Inferior parietal cortex (tissue), 1 donor: ENCODE measurements around the gene METRN.

Source experiments
- DNase-seq: peaks from one replicate; pipeline ENCODE4 v3.0.0-alpha.2; 2016; ENCODE audit errors: extremely low spot score

METRN gene

GRCh38 chr16:677316-678190 is 37.4 kb upstream of the METRN start:
- DNase-seq: no peak

DNA sequence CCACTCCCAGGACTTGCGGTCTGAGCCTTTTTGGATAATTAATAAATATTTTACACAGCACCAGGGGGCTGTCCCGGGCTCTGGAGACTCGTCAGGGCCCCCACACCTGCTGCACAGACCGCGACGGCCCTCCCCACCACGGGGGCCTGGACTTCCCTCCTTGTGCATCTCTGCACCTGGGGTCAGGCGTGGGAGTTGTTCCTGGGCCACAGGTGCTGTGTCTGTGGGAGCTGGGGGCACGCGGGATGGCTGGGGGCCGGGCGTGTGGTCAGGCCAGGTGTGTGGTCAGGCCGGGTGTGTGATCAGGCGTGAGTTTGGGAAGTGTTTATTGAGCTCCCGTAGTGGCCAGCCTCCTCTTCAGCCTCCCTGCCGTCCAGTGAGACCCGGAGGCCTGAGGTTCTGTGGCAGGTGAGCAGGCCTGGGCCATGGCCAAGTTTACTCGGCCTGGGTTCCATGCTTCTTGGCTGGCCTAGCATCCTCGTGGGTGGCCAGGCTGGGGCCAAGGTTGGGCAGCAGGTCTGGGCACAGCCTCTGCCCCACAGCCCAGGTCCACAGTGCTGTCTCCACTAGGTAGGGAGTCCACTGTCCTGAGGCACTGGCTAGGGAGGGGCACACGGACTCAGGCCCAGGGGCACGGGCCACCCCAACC is 36.6 kb upstream of the METRN start:
- no peak for DNase-seq

DNA sequence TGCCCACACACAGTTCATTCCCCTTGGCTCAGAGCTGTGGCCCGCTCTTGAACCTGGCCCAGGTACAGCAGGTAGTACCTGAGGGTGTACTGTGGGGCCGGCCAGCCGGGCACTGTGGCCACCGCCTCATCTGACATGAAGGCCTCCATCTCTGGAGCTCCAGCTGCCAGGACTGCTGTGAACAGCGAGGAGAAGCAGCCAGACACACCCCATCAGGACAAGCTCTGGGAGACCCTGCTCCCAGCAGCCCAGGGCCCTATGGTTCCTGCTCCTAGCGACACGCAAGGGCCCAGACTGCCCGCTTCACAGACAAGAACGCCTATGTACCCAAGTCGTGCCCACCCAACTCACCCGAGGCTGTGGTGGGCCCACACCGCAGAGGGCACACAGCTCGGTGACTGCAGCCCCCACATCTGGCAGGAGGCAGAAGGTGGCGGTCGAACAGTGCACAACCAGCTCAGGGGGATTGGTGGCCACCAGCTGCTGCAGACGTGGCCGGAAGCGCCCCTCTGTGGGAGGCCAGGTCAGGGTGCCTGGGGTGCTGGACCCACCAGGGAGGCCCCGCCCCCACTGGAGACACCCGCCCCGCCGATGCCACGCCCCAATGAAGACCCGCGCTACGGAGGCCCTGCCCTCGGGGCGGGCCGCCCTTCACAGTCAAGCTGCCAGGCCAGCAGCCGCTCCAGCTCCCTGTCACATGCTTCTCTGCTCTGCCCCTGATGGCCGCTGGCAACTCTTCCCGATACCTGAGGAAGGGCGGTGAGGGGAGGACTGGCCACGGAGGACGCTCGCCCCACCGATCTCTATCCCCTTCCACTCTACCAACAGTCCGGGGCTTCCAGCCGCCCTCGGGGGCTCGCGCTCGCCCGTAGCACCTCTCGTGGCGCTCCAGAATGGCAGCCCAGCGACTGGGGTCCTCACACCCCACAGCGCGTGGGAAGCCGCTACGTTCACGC is 35.8 kb upstream of the METRN start:
- DNase-seq: no peak

DNA sequence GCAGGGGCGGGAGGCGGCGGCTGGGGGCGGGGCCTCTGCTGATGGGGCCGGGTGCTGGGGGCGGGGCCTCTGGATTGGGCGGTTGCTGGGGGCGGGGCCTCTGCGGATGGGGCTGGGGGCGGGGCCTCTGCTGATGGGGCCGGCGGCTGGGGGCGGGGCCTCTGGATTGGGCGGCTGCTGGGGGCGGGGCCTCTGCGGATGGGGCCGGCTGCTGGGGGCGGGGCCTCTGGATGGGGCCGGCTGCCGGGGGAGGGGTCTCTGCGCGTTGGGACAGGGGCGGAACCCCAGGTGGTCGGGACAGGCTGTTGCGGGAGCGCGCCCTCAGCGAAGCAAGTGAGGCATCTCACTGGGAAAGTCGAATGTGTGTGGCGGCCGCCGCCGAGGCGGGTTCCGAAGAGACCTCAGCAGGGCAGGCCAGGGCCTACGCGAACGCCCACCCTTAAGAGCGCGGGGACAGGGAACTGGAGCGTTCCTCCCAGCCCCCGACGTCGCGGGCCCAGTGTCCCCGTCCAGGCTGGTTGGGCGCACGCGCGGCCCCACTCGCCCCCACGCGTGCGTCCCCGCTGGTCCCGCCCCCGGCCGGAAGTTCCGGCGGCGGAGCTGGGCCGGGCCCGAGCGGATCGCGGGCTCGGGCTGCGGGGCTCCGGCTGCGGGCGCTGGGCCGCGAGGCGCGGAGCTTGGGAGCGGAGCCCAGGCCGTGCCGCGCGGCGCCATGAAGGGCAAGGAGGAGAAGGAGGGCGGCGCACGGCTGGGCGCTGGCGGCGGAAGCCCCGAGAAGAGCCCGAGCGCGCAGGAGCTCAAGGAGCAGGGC is 34.9 kb upstream of the METRN start, which contains the start of gene STUB1:
Gene STUB1, plus strand, starts transcription at position 597 of the 811 bp plus-strand sequence. Its CDS starts 116 bp downstream, at position 713.
- peak; percentile 75 for DNase-seq

DNA sequence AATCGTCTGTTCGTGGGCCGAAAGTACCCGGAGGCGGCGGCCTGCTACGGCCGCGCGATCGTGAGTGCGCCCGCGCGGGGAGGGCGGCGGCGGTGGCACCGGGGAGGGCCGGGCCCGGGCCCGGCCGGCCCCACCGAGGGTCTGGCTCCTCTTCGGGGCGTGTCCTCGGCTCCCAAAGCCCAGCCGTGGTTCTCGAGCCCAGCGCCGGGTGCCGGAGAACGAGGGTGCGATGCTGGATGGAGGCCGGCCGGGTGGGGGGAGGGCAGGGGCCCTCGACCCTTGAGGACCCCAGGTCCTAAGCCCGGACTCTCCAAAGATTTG is 34.3 kb upstream of the METRN start:
- no peak for DNase-seq

DNA sequence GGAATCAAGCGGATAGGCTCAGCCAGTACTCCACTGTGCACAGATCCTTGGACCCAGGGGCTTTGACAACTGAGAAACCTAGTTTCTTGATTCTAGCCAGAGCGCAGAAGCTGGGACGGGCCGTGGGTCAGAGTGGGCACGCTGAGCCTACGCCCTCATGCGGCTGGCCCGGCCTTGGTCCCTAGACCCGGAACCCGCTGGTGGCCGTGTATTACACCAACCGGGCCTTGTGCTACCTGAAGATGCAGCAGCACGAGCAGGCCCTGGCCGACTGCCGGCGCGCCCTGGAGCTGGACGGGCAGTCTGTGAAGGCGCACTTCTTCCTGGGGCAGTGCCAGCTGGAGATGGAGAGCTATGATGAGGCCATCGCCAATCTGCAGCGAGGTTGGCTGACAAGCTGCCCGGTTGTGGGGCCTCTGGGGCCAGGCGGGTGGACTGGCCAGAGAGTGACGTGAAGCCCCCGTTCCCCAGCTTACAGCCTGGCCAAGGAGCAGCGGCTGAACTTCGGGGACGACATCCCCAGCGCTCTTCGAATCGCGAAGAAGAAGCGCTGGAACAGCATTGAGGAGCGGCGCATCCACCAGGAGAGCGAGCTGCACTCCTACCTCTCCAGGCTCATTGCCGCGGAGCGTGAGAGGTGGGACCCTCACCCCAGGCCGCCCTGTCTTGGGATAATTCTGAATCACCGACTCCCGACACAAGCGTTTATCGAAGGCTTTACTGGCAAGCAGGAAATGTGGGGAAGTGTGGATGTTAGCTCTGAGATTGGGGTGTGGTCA is 33.8 kb upstream of the METRN start:
- no peak for DNase-seq

DNA sequence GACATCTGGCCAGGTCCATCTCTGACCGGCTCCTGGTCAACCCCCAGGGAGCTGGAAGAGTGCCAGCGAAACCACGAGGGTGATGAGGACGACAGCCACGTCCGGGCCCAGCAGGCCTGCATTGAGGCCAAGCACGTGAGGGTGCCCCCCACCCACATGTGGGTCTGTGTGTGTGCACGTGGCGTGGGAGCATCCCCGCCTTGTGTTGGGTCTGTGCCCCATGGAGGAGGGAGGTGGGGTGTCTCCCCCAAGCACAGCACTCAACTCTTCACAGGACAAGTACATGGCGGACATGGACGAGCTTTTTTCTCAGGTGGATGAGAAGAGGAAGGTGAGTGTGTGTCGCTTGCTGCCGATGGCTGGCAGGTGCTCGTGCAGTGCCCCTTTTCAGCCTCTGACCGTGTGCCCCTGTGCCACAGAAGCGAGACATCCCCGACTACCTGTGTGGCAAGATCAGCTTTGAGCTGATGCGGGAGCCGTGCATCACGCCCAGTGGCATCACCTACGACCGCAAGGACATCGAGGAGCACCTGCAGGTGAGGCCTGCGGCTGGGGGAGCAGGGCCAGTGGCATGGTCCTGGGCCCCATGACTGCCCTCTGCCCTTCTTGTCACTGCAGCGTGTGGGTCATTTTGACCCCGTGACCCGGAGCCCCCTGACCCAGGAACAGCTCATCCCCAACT is 33.0 kb upstream of the METRN start:
- DNase-seq: no peak

DNA sequence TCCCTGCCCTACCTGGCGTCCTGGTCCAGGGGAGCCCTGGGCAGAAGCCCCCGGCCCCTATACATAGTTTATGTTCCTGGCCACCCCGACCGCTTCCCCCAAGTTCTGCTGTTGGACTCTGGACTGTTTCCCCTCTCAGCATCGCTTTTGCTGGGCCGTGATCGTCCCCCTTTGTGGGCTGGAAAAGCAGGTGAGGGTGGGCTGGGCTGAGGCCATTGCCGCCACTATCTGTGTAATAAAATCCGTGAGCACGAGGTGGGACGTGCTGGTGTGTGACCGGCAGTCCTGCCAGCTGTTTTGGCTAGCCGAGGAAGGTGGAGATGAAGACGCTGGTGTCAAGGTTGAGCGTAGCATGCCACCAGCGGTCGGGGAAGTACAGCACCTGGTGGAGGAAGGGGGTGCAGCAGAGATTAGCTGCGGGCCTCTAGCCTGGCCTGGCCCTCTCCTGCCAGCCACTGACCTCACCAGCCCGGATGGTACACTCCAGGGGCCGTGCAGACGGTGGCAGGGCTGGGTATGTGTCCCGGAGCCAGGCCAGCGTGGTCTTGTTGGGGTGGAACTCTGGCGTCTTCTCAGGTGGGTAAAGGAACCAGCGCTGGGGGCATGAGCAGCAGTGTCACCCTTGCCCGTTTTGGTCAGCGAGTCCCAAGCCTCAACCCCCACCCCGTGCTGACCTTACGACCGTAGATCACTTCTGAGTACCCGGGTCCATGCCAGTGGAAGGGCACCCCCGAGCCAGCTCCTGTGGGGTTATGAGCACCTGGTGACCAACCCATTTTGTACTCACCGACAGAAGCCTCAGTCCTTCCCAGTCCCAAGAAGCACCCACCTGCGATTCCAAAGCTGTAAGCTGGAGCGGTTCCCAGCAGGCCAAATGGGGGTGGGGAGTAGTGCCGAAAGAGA is 32.2 kb upstream of the METRN start:
- no peak for DNase-seq

DNA sequence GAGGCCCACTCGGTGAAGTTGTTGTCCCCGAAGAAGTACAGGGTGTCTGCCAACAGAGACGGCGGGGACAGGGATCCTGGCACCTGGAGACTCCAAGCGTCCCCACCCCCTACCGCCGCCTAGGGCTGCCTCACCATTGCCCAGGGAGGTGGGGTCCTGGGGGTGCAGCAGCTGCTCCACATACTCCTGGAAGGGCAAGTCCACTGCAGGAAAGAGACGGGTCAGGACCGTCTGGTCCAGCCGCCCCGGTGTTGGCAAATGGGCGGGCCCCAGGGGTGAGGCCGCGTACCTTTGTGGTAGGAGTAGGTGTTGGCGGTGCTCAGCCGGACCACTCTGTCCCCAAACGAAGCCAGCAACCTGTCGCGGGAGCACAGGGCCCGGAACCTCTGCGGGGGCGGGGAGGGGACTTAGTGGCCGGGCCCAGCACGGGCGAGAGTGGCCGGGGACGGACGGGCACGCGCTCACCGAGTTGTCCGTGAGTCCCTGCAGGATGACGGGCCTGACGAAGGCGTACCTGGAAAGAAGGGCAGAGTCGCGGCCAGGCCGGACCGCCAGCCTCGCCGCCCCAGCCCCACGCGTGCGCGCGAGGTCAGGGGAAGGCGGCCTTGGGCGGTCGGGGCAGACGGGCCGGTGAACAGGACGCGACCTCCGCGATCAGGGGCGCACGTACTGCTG is 31.4 kb upstream of the METRN start:
- no peak for DNase-seq

DNA sequence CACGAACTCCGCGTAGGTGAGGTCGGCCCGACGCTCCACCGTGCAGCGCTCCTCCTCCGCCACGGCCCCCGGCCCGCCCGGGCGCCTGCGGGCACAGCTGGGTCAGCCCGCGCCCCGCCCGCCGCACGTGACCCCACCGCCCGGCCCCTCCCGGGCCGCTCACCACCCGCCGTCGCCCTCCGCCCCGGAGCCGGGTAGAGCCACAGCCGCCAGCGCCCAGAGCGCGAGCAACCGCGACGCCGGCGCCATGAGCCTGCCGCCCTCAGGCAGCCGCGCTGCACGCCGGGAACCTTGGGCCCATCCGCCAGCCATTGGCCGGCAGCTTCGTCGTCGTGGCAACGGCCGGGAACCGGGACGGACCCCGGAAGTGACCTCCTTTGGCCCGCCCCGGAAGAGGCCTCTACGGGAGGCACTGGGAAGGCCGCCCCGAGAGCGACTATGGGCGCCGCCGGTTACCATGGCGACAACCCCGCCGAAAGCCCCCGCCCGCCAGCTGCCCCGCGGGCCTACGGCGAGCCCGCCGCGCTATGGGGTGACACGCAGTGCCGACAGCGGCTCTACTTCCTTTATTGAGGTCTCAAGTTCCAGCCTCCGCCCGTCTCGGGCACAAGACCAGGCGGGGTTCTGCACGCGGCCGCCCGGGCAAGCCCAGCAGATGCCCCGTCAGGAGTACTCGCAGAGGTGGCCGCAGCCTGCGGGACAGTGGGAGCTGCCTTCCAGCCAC is 30.7 kb upstream of the METRN start, which contains the start of gene JMJD8:
Gene JMJD8, minus strand, starts transcription at position 264 of the 724 bp plus-strand sequence. Its CDS starts 15 bp downstream, at position 249.
- peak; percentile 96 for DNase-seq

GRCh38 chr16:684961-685696 is 29.8 kb upstream of the METRN start:
- no peak for DNase-seq

- DNase-seq: no peak
Observed at GRCh38 chr16:685967-686366, 29.0 kb upstream of the METRN start.

GRCh38 chr16:686459-687260 is 28.3 kb upstream of the METRN start:
- DNase-seq: no peak

- no peak for DNase-seq
Observed at GRCh38 chr16:687499-687898, 27.4 kb upstream of the METRN start.

DNA sequence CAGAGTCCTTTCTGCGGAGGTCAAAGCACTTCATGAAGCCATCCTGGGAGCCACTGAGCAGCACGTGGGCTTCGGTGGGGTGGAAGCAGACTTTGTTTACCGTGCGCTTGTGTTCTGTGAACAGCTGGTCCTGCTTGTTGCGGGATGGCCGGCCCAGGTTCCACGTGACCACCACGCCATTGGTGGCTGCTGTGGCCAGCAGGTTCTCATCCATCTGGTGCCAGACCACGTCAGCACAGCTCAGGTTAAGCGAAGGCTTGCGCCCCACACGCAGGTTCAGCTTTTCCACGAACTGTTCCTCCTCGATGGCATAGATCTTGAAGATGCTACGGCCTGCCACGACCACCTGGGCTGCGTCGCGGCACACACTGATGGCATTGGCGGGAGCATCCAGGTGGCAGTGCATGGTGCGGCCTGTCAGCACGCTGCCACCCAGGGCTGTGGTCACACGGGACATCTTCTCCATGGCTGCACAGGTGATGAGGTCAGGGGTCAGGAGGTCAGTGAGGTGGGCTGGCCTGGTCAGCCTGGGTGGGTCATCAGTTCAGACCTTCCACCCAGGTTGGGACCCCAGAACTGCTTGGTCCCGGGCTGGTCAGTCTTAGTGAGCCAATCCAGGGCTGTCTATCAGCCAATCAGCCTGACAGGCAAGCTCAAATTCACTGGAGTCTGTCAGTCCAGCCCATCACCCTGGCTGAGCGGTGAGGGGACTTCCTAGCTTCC is 25.6 kb upstream of the METRN start:
- no peak for DNase-seq
